GM13976 (cell line): ENCODE data around the gene CARS2.
A peak's percentile ranks its signal among the peaks of the same experiment; 100 is the strongest.
"Not testable (repeated sequence)": the region's sequence is repeated elsewhere in the genome, so short reads cannot be mapped to it uniquely, and the experiment has no call there.

ENCODE experiments used
- DNase-seq: peaks from one replicate; pipeline ENCODE4 v3.0.0; 2012; ENCODE audit warnings: low spot score
- in situ Hi-C: fragments of 300-500 bp; cut with MboI; formaldehyde crosslinking; loops from one replicate; pipeline ENCODE4 v1.12.0; 2022; ENCODE audit warnings: low sequenced_read_pairs, mixed read lengths, inconsistent platforms; ENCODE audit not compliant: unreplicated experiment
- TF ChIP-seq, protein P1 (sequence below): IDR thresholded peaks from 2 replicates; pipeline ENCODE4 v1.5.1; 2012; ENCODE audit warnings: borderline replicate concordance, mild to moderate bottlenecking; ENCODE audit not compliant: insufficient read depth; ENCODE audit errors: extremely low read depth, missing control alignments, control extremely low read depth

CARS2 gene

GRCh38 chr13:110712081-110712848, 6.3 kb upstream of the CARS2 start:
- DNase-seq = peak; percentile 92
- TF ChIP-seq, protein P1, sequence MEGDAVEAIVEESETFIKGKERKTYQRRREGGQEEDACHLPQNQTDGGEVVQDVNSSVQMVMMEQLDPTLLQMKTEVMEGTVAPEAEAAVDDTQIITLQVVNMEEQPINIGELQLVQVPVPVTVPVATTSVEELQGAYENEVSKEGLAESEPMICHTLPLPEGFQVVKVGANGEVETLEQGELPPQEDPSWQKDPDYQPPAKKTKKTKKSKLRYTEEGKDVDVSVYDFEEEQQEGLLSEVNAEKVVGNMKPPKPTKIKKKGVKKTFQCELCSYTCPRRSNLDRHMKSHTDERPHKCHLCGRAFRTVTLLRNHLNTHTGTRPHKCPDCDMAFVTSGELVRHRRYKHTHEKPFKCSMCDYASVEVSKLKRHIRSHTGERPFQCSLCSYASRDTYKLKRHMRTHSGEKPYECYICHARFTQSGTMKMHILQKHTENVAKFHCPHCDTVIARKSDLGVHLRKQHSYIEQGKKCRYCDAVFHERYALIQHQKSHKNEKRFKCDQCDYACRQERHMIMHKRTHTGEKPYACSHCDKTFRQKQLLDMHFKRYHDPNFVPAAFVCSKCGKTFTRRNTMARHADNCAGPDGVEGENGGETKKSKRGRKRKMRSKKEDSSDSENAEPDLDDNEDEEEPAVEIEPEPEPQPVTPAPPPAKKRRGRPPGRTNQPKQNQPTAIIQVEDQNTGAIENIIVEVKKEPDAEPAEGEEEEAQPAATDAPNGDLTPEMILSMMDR = no peak
- in situ Hi-C loops = no loop called here

GRCh38 chr13:110706570-110707372, 855 bp upstream of the CARS2 start:
- in situ Hi-C loops = no loop called here
- TF ChIP-seq, protein P1 = no peak
- no peak for DNase-seq

DNA sequence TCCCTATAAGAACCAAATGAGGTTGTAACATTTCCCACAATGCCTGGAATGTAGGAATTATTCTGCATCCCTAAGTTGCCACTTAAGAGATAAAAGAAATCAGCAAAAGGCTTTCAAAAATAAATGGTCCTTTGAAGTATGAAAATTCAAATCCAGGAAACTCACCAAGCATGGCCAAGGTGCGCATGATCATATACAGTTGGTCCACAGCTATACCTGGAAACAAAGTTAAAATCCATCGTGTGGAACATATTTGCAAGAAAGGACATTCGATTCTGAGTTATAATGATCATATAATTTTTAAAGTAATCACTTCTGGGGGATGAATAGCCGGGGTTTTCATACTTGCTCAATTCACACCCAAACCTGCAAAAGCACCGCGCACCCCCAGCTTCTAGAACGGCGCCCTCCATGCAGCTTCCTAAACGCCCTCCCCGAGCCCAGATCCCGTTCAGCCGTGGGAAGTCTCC, 525 bp downstream of the CARS2 start:
- TF ChIP-seq, protein P1 = no peak
- in situ Hi-C loops = no loop called here
- DNase-seq = no peak

DNA sequence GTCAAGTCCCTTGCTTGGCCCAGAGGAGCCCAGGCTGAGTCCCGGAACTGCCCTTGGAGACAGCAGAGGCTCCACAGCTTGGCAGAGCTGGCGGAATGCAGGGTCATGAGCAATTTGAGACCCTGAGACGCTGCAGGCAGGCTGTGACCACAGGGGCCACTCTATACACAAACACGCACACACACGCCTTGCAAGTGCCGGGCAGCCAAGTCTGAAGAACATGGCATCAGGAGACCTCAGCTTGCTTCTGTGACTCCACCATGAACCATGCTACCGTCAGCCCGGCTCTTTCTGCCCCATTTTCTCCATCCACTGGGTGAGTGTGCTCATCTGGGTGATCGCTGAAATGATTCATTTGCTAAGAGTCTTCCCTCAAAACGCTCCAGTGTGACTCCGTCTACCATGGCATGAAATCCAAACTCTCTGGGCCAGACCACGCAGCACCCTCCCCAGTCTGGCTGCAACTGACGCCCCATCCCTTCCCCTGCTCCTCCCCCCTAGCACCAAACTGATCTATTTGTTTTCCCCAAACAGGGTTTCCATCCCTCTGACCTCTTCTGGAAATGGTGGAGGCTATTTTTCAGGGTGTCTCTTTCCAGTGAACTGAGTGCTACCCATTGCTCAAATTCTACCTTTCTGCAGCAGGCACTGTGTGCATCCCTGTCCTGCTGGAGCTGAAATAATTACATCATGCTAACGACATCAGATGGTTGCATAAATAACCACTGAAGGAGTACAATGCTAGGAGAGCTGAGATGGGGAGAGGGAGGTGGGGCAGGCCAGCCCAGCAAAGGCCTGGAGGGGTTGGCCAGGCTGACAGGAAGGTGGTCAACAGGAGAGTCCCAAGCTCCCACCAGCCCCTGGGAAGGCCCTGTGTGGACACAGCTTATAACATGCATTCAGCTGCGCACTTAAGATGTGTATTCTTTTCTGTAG, 3.1 kb downstream of the CARS2 start:
- DNase-seq = no peak
- in situ Hi-C loops = no loop called here
- TF ChIP-seq, protein P1 = no peak

DNA sequence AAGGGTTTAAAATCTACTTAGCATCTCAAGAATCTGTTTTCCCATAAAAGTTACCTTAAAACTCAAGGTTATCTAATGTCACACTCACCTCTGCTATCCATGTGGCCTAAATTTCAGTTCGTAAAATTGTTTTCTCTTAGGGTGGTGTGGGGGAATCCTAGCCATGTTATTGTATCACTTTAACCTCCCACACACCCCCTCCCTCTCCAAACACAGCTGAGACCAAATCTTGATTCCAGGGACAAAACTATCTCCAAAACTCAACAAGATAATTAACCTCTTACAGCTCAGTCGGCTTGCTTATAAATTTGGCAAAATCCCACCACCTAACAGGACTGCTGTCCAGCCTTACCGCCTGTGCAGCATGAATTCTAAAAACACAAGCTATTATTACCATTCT, 3.8 kb downstream of the CARS2 start:
- no peak for DNase-seq
- TF ChIP-seq, protein P1 = no peak
- in situ Hi-C loops = no loop called here

GRCh38 chr13:110701061-110701460, 4.9 kb downstream of the CARS2 start:
- in situ Hi-C loops, DNase-seq: not testable (repeated sequence)
